ENCODE results near the gene SARDH. TPM values are rescaled to one million over a fixed set of nuclear protein-coding genes. Genes with fewer than 3 reads are reported as not detected.

SARDH gene
- total and polyA plus RNA-seq, 2 of the 8 experiments (the other 6 are each of a cell fraction or from before 2014, with no cell fraction given), result 6.4 to 7.4 TPM

GRCh38 chr9:133683586-133684120 lies 54.5 kb downstream of the SARDH start:
- no peaks in the 10 kb centered on the region for H3K9me3 ChIP-seq (ENCODE audit: insufficient read depth in 2 of 2, low read depth in 1 of 2, low read length in 1 of 2)
- no peaks in the 10 kb centered on the region for H3K79me1 ChIP-seq (ENCODE audit: low read depth, low read length)
- no peaks in the 10 kb centered on the region for H4K20me1 ChIP-seq (replicated peaks in 1 of 2; ENCODE audit: control insufficient read depth in 1 of 2, insufficient read depth in 2 of 2, low read length in 2 of 2)
- no peak overlapping the region for H2BK20ac ChIP-seq (ENCODE audit: low read length)
- H3K4me1 ChIP-seq (replicated peaks in 1 of 4; ENCODE audit: control insufficient read depth in 3 of 4, insufficient read depth in 4 of 4, low read length in 3 of 4), result no peaks in the 10 kb centered on the region; a peak in 1 of 7 replicates
- no peak overlapping the region for H2BK12ac ChIP-seq (ENCODE audit: low read depth, low read length)
- ChIA-PET CTCF (ENCODE audit: partially characterized antibody) (interaction anchor here (0.7 to 1.9 kb wide), 6 partner anchors 9 to 356 kb away, joined by 3 to 6 read pairs (median 3); no protein-coding TSS in a partner anchor), POLR2A (ENCODE audit: partially characterized antibody) (interaction anchor here (1.1 to 1.3 kb wide), 2 partner anchors 10 to 13 kb away, joined by 3 to 4 read pairs; no protein-coding TSS in a partner anchor)
- WGBS, 2 experiments (ENCODE audit: extremely low coverage in 1 of 2, insufficient coverage in 1 of 2, insufficient read length in 1 of 2, insufficient replicate concordance in 2 of 2, low coverage in 1 of 2, low lambda C conversion rate in 2 of 2, missing lambda C conversion rate in 1 of 2), result 83% methylated on average over 15 of the region's 19 CpGs; no CpG with 5 or more reads in 1 of the 2 experiments
- H3K79me2 ChIP-seq (ENCODE audit: control insufficient read depth in 1 of 2, insufficient read depth in 2 of 2, low read length in 2 of 2), result no peaks in the 10 kb centered on the region
- no peaks in the 10 kb centered on the region for H3K23me2 ChIP-seq (ENCODE audit: low read depth, low read length)
- no peak overlapping the region for H3K4me2 ChIP-seq (ENCODE audit: insufficient read depth in 1 of 2, low read depth in 2 of 2, low read length in 2 of 2)
- no peak overlapping the region for H2BK15ac ChIP-seq (ENCODE audit: low read length)
- no peak overlapping the region for H3K4me3 ChIP-seq (ENCODE audit: extremely low read depth in 1 of 4, insufficient read depth in 2 of 4, low read depth in 3 of 4, low read length in 4 of 4)
- H3K36me3 ChIP-seq (ENCODE audit: control insufficient read depth in 2 of 4, insufficient read depth in 4 of 4, low read length in 3 of 4), result no peaks in the 10 kb centered on the region
- no peak overlapping the region; the same call in 1 of the 2 replicates for H4K8ac ChIP-seq (ENCODE audit: extremely low read depth, insufficient read depth, low read length)
- DNase-seq (ENCODE audit: low read depth in 1 of 2, low spot score in 2 of 2), result no peak
- no peak overlapping the region for H2BK5ac ChIP-seq (ENCODE audit: low read depth, low read length)
- H3K23ac ChIP-seq (ENCODE audit: insufficient read length), result no peak overlapping the region
- H4K5ac ChIP-seq (ENCODE audit: insufficient read length, low read depth, low read length), result no peak overlapping the region
- H3K27me3 ChIP-seq (replicated peaks in 1 of 4; ENCODE audit: control insufficient read depth in 3 of 4, extremely low read depth in 1 of 4, insufficient read depth in 3 of 4, low read length in 3 of 4), result no peaks in the 10 kb centered on the region
- no peak overlapping the region for H2BK120ac ChIP-seq (replicated peaks; ENCODE audit: low read depth, low read length)
- no peak for FAIRE-seq
- no peak overlapping the region for H3K27ac ChIP-seq (ENCODE audit: low read depth, low read length)
- no peak overlapping the region for H3K4ac ChIP-seq (replicated peaks; ENCODE audit: insufficient read length, low read depth, low read length)
- H2AK5ac ChIP-seq (ENCODE audit: low read depth, low read length), result no peak overlapping the region
- H2AFZ ChIP-seq (ENCODE audit: low read length), result no peak overlapping the region
- TF ChIP-seq POLR2AphosphoS5 (IDR thresholded peaks at IDR 0.05; ENCODE audit: low read depth, low read length) (no peak), USF2 (IDR thresholded peaks at IDR 0.05; ENCODE audit: low read length) (no peak), GABPA (IDR thresholded peaks at IDR 0.05; ENCODE audit: borderline replicate concordance, insufficient read depth, low read length) (no peak), SP1 (IDR thresholded peaks at IDR 0.05; ENCODE audit: low read depth, low read length) (no peak), MAX (IDR thresholded peaks at IDR 0.05) (no peak), EP300 (IDR thresholded peaks at IDR 0.05; ENCODE audit: borderline replicate concordance in 1 of 2, low read depth in 2 of 2, low read length in 2 of 2) (no peak), BCL11A (IDR thresholded peaks at IDR 0.05; ENCODE audit: low read depth in 2 of 2, low read length in 2 of 2) (no peak), SP2 (IDR thresholded peaks at IDR 0.05; ENCODE audit: low read length) (no peak), TBP (IDR thresholded peaks at IDR 0.05; ENCODE audit: low read depth, low read length) (no peak), EGR1 (IDR thresholded peaks at IDR 0.05; ENCODE audit: borderline replicate concordance, low read depth, low read length) (no peak), KDM4A (IDR thresholded peaks at IDR 0.05; ENCODE audit: low read depth, low read length, severe bottlenecking) (no peak)
- no peak overlapping the region; the same call in 1 of the 2 replicates for H3K18ac ChIP-seq (ENCODE audit: extremely low read depth, low read length)
- H3K56ac ChIP-seq (replicated peaks; ENCODE audit: insufficient read length, low read depth, low read length), result no peak overlapping the region
- H3K9ac ChIP-seq (replicated peaks in 1 of 4; ENCODE audit: extremely low read depth in 1 of 4, low read depth in 3 of 4, low read length in 3 of 4), result no peak overlapping the region
- no peak overlapping the region for H3K14ac ChIP-seq (ENCODE audit: insufficient read length)
- no peak overlapping the region for H4K91ac ChIP-seq (replicated peaks; ENCODE audit: insufficient read length, low read length)
